ENCODE data around the gene INO80D.
"Not testable (repeated sequence)": the region's sequence is repeated elsewhere in the genome, so short reads cannot be mapped to it uniquely, and the experiment has no call there.

The INO80D gene

DNA sequence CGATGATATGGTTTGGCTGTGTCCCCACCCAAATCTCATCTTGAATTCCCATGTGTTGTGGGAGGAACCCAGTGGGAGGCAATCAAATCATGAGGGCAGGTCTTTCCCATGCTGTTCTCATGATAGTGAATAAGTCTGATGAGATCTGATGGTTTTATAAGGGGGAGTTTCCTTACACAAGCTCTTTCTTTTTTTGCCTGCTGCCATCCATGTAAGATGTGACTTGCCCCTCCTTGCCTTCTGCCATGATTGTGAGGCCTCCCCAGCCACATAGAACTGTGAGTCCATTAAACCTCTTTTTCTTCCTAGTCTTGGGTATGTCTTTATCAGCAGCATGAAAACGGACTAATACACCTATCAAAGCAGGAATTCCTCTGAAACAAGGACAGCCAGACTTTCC, 107.2 kb downstream of the INO80D start:
- DNase-seq (ENCODE audit: low read depth in 2 of 2) = not testable (repeated sequence)

DNA sequence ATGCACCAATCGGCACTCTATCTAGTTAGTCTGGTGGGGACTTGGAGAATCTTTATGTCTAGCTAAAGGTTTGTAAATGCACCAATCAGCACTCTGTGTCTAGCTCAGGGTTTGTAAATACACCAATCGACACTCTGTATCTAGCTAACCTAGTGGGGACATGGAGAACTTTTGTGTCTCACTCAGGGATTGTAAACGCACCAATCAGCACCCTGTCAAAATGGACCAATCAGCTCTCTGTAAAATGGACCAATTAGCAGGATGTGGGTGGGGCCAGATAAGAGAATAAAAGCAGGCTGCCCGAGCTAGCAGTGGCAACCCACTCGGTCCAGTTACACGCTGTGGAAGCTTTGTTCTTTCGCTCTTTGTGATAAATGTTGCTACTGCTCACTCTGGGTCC, 108.3 kb downstream of the INO80D start:
- DNase-seq (ENCODE audit: low read depth in 2 of 2) = not testable (repeated sequence)

- not testable (repeated sequence) for DNase-seq (ENCODE audit: low read depth in 2 of 2)
These were observed 108.9 kb downstream of the INO80D start for GRCh38 chr2:205976934-205977659.

GRCh38 chr2:205976120-205976814, 109.7 kb downstream of the INO80D start:
- no peak for DNase-seq (ENCODE audit: low read depth in 2 of 2)

DNA sequence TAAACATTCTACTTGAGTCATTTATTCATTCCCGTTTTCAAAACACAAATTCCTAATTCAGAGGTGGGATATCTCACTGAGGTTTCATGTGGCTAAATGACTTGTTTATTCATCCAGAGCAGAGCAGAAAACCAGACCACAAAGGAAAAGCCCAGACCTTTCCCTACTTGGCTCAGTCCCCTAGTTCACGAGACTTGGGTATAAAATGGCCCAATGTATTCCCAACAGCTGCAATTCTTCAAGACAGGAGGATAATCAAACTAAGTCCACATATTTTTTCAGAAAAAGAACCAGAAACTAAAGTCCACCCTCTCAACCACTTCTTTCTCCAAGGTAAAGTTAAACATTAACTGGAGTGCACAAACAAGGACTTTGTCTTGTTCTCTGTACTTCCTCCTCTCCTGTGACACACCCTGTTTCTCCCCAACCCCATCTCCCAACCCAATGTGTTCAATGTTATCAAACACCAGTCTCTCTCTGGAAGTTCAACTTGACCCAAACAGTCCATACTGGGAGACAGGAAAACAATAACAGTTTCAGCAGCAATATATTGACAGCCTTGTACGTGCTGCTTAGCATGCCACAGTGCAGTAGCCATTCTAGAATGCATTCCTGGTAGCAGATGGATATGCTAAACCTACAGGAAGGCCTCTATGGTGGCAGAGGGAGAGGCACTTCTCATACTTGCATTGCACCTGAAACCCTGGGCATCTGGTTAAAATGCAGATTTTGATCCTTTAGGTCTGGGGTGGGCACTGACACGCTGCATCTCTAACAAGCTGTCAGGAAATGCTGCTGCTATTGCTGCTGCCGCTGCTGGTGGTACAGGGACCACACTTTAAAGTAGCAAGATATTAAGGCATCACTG, 110.7 kb downstream of the INO80D start:
- DNase-seq (ENCODE audit: low read depth in 2 of 2) = no peak

- DNase-seq (ENCODE audit: low read depth in 2 of 2) = no peak
These were observed 113.9 kb downstream of the INO80D start for GRCh38 chr2:205972113-205972512.

DNA sequence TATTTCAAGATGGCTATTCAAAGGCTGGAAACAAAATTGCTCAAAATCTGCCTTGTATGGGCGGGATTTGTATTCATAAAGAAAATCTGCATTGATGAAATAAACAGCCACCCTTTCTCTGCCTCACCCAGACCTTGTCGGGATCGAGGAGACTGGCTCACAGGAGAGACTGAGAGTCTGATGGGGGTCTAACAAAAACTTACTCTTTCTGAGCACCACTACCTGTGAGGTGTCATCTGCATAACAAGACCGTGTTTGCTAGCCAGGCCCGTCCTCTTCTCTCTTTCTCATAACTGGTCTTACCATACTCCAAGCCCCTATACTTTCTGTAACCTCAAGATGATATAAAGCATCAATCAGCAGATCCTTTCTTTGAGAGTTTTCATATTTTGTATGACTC, 115.6 kb downstream of the INO80D start:
- DNase-seq (ENCODE audit: low read depth in 2 of 2) = no peak

GRCh38 chr2:205969584-205969983, 116.4 kb downstream of the INO80D start:
- DNase-seq (ENCODE audit: low read depth in 2 of 2) = no peak

DNA sequence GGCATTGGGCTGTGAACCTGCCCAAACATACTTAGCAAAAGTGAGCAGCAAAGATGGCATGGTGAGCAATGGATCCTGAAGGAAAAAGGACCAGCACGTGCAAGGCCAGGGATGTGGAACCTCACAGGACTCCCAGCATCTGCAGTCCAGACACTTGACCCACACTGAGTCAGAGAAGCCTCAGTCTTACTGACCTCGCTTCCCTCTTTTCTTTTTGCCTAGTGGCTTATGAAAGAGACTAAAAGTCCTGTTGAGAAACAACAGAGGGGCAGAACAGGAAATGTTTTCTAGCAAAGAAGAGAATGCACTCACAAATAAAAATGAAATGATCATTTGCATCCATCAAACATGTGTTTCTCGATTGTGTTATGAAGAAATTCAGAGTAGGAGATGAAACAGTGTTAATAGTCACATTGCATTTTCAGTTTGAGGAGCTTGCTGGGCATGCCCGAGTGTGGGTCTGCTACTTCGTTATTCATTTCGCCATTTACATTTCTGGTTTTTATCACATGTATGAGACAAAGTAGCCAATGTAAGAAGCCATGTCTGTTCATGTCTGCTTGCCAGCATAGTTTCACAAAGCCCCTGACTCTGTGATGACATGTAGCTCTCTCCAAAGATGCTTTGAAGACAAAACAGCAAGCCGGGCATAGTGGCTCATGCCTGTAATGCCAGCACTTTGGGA, 118.4 kb downstream of the INO80D start:
- no peak for DNase-seq (ENCODE audit: low read depth in 2 of 2)

- DNase-seq (ENCODE audit: low read depth in 2 of 2) = no peak
These were observed 120.3 kb downstream of the INO80D start for GRCh38 chr2:205965707-205966106.

DNA sequence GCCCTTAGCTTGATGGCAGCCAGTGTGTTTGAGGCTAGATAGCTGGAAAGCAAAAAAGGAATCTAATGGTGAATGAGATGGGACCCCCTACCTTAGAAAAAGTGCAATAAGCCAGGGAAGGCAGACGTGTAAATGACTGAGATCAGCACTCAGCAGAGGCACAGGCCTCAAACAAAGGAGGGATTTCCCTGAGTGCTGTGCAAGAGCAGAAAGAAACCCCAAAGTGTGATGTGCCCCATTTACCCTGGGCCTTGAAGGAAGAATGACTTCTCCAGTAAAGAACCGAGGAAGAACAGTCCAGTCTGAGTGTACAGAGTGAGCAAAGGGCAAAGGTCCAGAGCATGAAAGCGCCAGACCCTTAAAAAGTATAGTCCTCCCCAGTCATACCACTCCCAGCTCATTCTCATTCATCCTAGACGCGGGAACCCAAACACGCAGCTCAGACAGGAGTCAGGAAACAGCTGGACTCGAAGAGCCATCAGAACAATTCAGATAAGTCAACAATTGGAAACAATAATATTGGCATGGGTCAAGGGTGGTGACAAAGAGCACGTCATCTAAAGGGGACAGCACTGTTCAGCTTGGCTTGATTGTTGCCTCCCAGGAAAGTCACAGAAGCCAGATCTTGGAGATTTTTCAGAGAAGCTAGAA, 121.7 kb downstream of the INO80D start:
- DNase-seq (ENCODE audit: low read depth in 2 of 2) = no peak

- no peak for DNase-seq (ENCODE audit: low read depth in 2 of 2)
These were observed 126.5 kb downstream of the INO80D start for GRCh38 chr2:205959521-205959920.

DNA sequence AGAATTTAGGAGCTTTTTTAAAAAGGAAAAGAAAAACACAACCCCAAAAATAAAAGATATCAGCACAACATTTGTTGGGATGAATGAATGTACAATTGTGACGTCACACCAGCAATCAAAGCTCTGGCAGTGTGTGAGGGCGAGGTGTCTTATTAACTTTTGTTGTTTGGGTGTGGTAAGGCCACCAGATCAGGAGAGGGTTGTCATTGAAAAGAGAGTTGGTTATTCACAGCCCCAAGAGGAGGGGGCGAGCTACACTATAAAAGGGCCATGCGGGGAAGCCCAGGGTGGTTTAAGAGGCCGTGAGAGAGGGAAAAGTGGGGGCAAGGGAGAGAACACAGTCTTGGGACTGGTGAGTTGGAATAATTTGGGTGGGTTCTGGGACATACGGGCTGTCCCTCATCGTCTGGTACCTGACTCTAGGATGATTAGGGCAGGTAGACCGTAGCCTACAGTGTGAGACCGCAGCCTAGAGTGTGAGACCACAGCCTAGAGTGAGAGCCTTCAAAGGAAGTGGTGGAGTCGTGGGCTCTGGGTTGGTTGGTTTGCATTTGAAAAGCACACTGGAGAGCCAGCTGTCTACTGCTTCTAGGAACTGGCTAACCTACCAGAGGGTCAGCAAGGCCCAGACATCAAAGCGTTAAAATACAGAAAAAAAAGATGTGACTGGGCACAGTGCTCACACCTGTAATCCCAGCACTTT, 128.4 kb downstream of the INO80D start:
- no peak for DNase-seq (ENCODE audit: low read depth in 2 of 2)

DNA sequence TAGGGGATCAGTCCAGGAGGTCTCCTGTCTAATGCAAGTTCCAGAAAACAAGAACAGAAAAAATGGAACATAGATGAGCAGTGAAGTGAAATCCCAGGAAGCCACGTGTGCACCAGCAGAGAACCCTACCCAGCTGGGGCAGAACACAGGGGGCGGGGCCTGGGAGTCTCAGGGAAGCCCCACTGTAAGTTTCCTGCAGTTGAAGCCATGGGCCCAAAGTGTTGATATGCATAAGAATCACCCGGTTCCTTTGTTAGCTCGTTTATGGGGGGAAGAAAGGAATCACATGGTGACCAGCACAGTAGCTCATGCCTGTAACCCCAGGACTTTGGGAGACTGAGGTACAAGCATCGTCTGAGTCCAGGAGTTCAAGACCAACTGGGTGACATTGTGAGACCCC, 131.3 kb downstream of the INO80D start:
- DNase-seq (ENCODE audit: low read depth in 2 of 2) = no peak

DNA sequence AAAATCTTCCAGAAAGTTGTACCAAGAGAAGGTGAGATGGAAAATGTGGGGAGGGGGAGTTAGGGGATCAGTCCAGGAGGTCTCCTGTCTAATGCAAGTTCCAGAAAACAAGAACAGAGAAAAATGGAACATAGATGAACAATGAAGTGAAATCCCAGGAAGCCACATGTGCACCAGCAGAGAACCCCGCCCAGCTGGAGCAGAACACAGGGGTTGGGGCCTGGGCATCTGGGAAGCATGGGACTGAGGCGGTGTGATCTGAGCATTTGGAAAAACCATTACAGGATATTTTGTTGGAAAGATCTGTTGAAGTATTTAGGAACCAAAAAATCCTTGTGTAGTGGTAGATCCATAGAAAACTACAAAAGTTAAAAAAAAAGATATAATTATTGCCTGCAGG, 133.7 kb downstream of the INO80D start:
- no peak for DNase-seq (ENCODE audit: low read depth in 2 of 2)

GRCh38 chr2:205948883-205949282, 137.1 kb downstream of the INO80D start:
- DNase-seq (ENCODE audit: low read depth in 2 of 2) = no peak

DNA sequence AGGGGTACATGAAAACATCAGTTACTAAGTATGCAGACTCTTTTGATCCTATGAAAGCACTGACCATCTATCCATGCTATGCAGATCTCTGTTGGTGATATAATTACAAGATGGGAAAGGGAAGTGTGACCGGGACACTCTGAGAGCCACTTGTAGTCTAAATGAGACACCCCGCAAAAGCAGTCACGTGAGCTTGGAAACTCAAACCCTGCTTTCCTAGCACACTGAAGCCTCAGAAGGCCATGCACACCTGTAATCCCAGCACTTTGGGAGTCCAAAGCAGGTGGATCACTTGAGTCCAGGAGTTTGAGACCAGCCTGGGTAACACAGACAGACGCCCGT, 137.5 kb downstream of the INO80D start:
- DNase-seq (ENCODE audit: low read depth in 2 of 2) = no peak

GRCh38 chr2:205947621-205948495, 138.1 kb downstream of the INO80D start:
- peak; percentile 28 to 44 for DNase-seq (ENCODE audit: low read depth in 2 of 2)

DNA sequence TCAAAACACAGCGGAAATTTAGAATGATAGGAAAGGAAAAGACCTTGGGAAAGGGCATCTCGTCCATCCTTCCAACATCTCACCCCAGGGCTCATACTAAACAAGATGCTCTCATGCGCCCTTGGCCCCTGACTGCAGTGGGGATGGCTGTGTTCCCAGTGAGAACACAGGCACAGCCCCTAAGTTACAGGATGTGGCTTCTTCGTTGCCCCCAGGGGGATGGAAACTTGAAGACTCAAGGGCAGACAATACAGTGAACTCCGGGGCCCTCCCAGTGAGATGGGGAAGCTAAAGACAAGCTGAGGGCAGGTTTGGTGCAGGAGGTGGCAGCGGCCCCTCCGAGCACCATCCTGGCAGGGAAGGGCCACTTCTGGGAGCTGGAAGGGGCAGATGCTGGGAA, 139.7 kb downstream of the INO80D start:
- no peak for DNase-seq (ENCODE audit: low read depth in 2 of 2)
